ENCODE measurements around the gene MARCHF6.
A peak's percentile ranks its signal among the peaks of the same experiment; 100 is the strongest.

Gene MARCHF6

GRCh38 chr5:10351199-10351905 lies 2.1 kb upstream of the MARCHF6 start:
- Histone ChIP-seq H3K4me1 (ENCODE audit: control insufficient read depth, low read depth, low read length) (peaks cover 6% of the 10 kb centered on the region), H3K18ac (ENCODE audit: low read length) (no peak overlapping the region), H4K8ac (ENCODE audit: low read depth, low read length) (no peak overlapping the region), H2BK5ac (ENCODE audit: low read length) (no peak overlapping the region), H2BK120ac (ENCODE audit: low read depth, low read length) (no peak overlapping the region), H3K79me2 (ENCODE audit: control insufficient read depth, insufficient read depth, low read length) (peaks cover 12% of the 10 kb centered on the region), H4K5ac (ENCODE audit: low read length) (no peak overlapping the region), H3K27me3 (ENCODE audit: insufficient read depth, low read length, poor library complexity) (no peaks in the 10 kb centered on the region), H3K56ac (ENCODE audit: low read length) (no peak overlapping the region), H3K23ac (ENCODE audit: low read length) (no peak overlapping the region), H3K27ac (ENCODE audit: low read depth, low read length) (no peak overlapping the region), H3K4ac (ENCODE audit: low read depth, low read length) (no peak overlapping the region), H3K4me2 (ENCODE audit: low read length) (no peak overlapping the region), H2AK5ac (ENCODE audit: low read length) (no peak overlapping the region), H3K9ac (ENCODE audit: low read length) (no peak overlapping the region), H3K4me3 (ENCODE audit: low read length) (no peak overlapping the region), H3K79me1 (ENCODE audit: low read length) (no peaks in the 10 kb centered on the region), H2BK15ac (replicated peaks; ENCODE audit: low read depth) (no peak overlapping the region), H3K36me3 (ENCODE audit: control insufficient read depth, insufficient read depth, low read length) (no peaks in the 10 kb centered on the region)
- no CpG with 5 or more reads among the region's 6 CpGs for WGBS (ENCODE audit: extremely low coverage, insufficient coverage, low lambda C conversion rate)
- peak; percentile 71 for DNase-seq

DNA sequence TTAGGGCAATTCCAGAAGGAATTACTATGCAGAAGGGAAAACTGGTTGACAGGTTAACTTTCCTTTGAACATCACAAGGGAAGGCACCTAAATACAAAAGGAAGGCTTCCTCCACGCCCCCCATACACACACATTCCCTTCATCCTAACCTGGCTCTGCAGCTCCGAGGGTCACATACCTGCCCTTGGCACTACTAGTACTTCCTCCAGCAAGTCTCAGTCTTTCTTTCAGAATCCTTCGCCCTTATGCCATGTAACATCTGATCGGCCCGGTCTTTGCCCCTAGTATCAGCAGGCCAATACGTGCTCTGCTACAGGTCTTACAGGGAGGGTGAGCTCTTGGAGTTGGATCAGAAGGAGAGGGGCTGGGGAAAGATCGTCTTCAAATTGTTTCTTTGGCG lies 1.6 kb upstream of the MARCHF6 start:
- Histone ChIP-seq H3K36me3 (ENCODE audit: control insufficient read depth, insufficient read depth, low read length) (no peaks in the 10 kb centered on the region), H3K56ac (ENCODE audit: low read length) (peak overlapping the region; percentile 51), H3K79me2 (ENCODE audit: control insufficient read depth, insufficient read depth, low read length) (peaks cover 16% of the 10 kb centered on the region)

DNA sequence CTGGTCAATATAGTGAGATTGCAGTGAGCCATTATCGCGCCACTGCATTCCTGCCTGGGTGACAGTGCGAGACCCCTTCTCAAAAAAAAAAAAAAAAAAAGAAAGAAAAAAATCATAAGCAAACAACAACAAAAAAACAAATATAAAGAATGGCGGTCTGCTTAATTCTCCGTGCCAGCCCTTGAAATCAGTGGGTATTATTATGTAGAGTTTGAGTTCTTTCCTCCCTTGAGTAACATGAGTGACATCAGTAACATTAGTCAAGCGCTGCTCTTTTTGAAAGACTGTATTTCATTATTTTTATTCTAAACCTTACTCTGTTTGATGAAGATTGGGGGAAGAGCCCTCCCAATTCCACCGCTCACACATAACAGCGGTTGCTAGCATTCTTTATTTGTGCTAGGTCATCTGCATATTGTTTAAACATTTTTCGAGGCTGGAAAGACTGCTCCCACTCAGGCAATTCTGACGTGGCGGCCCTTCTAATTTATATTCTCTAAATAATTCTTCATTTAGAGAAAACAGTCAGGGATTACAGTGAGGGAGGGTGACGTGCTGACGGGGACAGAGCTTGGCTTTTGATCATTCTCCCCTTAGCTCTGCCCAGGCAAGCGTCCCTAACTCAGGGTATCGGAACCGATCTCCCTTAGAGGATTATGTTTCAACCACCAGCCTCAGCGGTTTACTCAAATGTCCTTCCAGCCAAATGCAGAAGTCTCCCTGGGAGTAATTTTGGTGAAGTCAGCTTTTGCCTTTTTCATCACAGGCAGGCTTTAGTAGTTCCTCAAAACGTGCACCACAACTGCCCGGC lies 860 bp upstream of the MARCHF6 start:
- Histone ChIP-seq H3K9ac (ENCODE audit: low read length) (peak overlapping the region; percentile 93), H3K56ac (ENCODE audit: low read length) (peak overlapping the region; percentile 97), H3K27me3 (ENCODE audit: insufficient read depth, low read length, poor library complexity) (no peaks in the 10 kb centered on the region), H2AK5ac (ENCODE audit: low read length) (no peak overlapping the region), H3K4ac (ENCODE audit: low read depth, low read length) (peak overlapping the region; percentile 88), H3K4me3 (ENCODE audit: low read length) (peak overlapping the region; percentile 88), H3K4me1 (ENCODE audit: control insufficient read depth, low read depth, low read length) (peaks cover 7% of the 10 kb centered on the region), H3K79me1 (ENCODE audit: low read length) (peaks cover 1% of the 10 kb centered on the region), H2BK5ac (ENCODE audit: low read length) (peak overlapping the region; percentile 31), H3K18ac (ENCODE audit: low read length) (peak overlapping the region; percentile 70), H3K23ac (ENCODE audit: low read length) (peak overlapping the region; percentile 48), H3K4me2 (ENCODE audit: low read length) (peak overlapping the region; percentile 89), H4K5ac (ENCODE audit: low read length) (no peak overlapping the region), H4K8ac (ENCODE audit: low read depth, low read length) (no peak overlapping the region), H3K36me3 (ENCODE audit: control insufficient read depth, insufficient read depth, low read length) (no peaks in the 10 kb centered on the region), H3K27ac (ENCODE audit: low read depth, low read length) (peak overlapping the region; percentile 97), H3K79me2 (ENCODE audit: control insufficient read depth, insufficient read depth, low read length) (peaks cover 17% of the 10 kb centered on the region), H2BK15ac (replicated peaks; ENCODE audit: low read depth) (no peak overlapping the region), H2BK120ac (ENCODE audit: low read depth, low read length) (no peak overlapping the region)
- DNase-seq = peak; percentile 75
- no CpG with 5 or more reads among the region's 19 CpGs for WGBS (ENCODE audit: extremely low coverage, insufficient coverage, low lambda C conversion rate)

More for the DNA sequence above, 1.6 kb upstream of the MARCHF6 start:
- Histone ChIP-seq H3K27ac (ENCODE audit: low read depth, low read length) (no peak overlapping the region), H3K79me1 (ENCODE audit: low read length) (no peaks in the 10 kb centered on the region), H3K9ac (ENCODE audit: low read length) (peak overlapping the region; percentile 15), H2BK15ac (replicated peaks; ENCODE audit: low read depth) (no peak overlapping the region), H3K4me2 (ENCODE audit: low read length) (no peak overlapping the region), H3K18ac (ENCODE audit: low read length) (no peak overlapping the region), H2BK5ac (ENCODE audit: low read length) (no peak overlapping the region), H2BK120ac (ENCODE audit: low read depth, low read length) (no peak overlapping the region), H3K4me1 (ENCODE audit: control insufficient read depth, low read depth, low read length) (peaks cover 6% of the 10 kb centered on the region), H4K8ac (ENCODE audit: low read depth, low read length) (no peak overlapping the region), H3K23ac (ENCODE audit: low read length) (no peak overlapping the region), H3K4ac (ENCODE audit: low read depth, low read length) (no peak overlapping the region), H4K5ac (ENCODE audit: low read length) (no peak overlapping the region), H3K4me3 (ENCODE audit: low read length) (no peak overlapping the region), H2AK5ac (ENCODE audit: low read length) (no peak overlapping the region), H3K27me3 (ENCODE audit: insufficient read depth, low read length, poor library complexity) (no peaks in the 10 kb centered on the region)
- no CpG with 5 or more reads among the region's 8 CpGs for WGBS (ENCODE audit: extremely low coverage, insufficient coverage, low lambda C conversion rate)
- no peak for DNase-seq

DNA sequence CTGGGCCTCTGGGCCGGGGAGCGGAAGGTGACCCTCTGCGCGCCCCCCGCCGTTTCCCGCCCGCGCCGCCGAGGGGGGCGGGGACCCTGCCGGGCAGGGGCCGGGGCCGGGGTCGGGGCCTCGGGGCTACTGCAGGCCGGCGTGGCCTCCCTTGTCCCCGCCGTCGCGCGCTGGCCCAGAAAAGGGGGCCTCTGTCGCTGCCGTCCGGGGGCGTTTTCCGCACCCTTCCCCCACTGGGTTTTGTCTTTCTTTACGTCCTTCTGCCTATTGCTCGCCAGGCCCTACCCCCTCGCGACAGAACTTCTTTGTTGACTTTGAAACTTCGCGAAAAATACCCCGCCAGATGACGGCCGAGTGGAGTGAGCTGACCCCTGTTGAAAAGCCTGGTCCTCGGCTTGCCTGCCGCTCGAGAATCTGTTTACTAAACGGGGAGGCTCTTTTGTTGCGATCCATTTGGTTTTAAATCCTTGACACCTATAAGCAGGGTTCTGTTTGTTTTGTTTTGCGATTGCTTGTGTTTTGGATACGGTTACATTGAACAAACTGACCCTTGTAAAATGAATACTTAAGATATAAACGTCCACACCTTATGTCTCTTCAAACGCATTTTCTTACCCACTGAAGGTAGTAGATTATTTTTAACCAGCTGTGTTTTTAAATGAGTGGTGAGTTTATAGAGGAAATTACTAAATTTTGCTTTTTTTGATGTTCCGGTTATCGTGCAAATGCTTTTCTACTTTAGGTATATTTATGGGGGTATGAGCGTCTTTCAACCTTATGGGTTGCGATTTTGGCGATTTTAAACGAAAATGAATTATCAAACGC lies 765 bp downstream of the MARCHF6 start:
- Histone ChIP-seq H2BK120ac (ENCODE audit: low read depth, low read length) (no peak overlapping the region), H3K4me3 (ENCODE audit: low read length) (peak overlapping the region; percentile 80), H3K56ac (ENCODE audit: low read length) (peak overlapping the region; percentile 77), H3K79me1 (ENCODE audit: low read length) (peaks cover 8% of the 10 kb centered on the region), H2AK5ac (ENCODE audit: low read length) (no peak overlapping the region), H3K9ac (ENCODE audit: low read length) (peak overlapping the region; percentile 83), H3K18ac (ENCODE audit: low read length) (peak overlapping the region; percentile 69), H4K5ac (ENCODE audit: low read length) (no peak overlapping the region), H3K4ac (ENCODE audit: low read depth, low read length) (peak overlapping the region; percentile 22), H2BK15ac (replicated peaks; ENCODE audit: low read depth) (no peak overlapping the region), H3K36me3 (ENCODE audit: control insufficient read depth, insufficient read depth, low read length) (no peaks in the 10 kb centered on the region), H4K8ac (ENCODE audit: low read depth, low read length) (no peak overlapping the region), H3K79me2 (ENCODE audit: control insufficient read depth, insufficient read depth, low read length) (peaks cover 26% of the 10 kb centered on the region), H3K4me2 (ENCODE audit: low read length) (peak overlapping the region; percentile 14), H3K27ac (ENCODE audit: low read depth, low read length) (peak overlapping the region; percentile 93), H3K23ac (ENCODE audit: low read length) (no peak overlapping the region), H3K27me3 (ENCODE audit: insufficient read depth, low read length, poor library complexity) (no peaks in the 10 kb centered on the region), H2BK5ac (ENCODE audit: low read length) (peak overlapping the region; percentile 43), H3K4me1 (ENCODE audit: control insufficient read depth, low read depth, low read length) (peaks cover 10% of the 10 kb centered on the region)
- no CpG with 5 or more reads among the region's 54 CpGs for WGBS (ENCODE audit: extremely low coverage, insufficient coverage, low lambda C conversion rate)
- peak; percentile 84 for DNase-seq

DNA sequence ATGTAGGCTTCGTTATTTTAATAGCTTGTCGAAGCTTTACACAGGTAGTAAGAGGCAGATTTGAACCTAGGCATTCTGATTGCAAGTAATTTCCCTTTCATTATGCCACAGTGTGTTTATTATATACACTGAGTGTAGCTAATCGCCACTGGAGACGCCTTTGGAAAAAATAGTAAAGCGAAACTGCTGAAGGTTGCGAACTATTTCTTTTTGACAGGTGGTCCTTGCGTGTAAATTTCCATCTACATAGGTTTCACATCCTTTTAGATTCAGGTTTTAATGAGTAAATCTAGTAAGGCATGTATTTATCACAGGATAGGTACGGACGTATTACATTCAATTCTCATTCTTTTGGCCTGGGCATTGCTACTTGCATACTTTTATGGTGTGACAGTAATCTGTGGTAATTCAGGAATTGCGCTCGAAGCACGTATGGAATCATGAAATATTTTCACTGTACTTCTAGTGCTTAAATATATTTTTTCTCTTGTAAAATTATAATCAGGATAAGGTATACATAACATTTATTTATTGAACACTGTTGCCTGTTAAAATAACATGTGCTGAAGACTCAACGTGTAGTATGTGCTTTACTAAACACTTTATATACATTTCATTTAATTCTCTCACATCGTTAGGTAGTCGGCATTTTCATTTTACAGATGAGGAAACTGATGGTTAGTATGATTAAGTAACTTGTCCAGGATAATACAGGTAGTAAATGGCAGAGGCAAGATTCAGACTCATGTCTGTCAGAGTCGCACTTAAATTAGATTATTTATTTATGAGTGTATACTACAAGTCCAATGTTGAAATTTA lies 1.8 kb downstream of the MARCHF6 start:
- Histone ChIP-seq H2BK5ac (ENCODE audit: low read length) (no peak overlapping the region), H2BK120ac (ENCODE audit: low read depth, low read length) (no peak overlapping the region), H2AK5ac (ENCODE audit: low read length) (no peak overlapping the region), H3K56ac (ENCODE audit: low read length) (peak overlapping the region; percentile 53), H4K8ac (ENCODE audit: low read depth, low read length) (no peak overlapping the region), H4K5ac (ENCODE audit: low read length) (no peak overlapping the region), H3K18ac (ENCODE audit: low read length) (no peak overlapping the region), H3K27me3 (ENCODE audit: insufficient read depth, low read length, poor library complexity) (no peaks in the 10 kb centered on the region), H3K79me1 (ENCODE audit: low read length) (peaks cover 8% of the 10 kb centered on the region), H3K9ac (ENCODE audit: low read length) (peak overlapping the region; percentile 83), H3K27ac (ENCODE audit: low read depth, low read length) (no peak overlapping the region), H3K23ac (ENCODE audit: low read length) (no peak overlapping the region), H3K4me1 (ENCODE audit: control insufficient read depth, low read depth, low read length) (peaks cover 10% of the 10 kb centered on the region), H3K36me3 (ENCODE audit: control insufficient read depth, insufficient read depth, low read length) (no peaks in the 10 kb centered on the region), H2BK15ac (replicated peaks; ENCODE audit: low read depth) (no peak overlapping the region), H3K4me3 (ENCODE audit: low read length) (no peak overlapping the region), H3K79me2 (ENCODE audit: control insufficient read depth, insufficient read depth, low read length) (peaks cover 33% of the 10 kb centered on the region), H3K4me2 (ENCODE audit: low read length) (peak overlapping the region; percentile 35), H3K4ac (ENCODE audit: low read depth, low read length) (no peak overlapping the region)
- DNase-seq = no peak
- WGBS (ENCODE audit: extremely low coverage, insufficient coverage, low lambda C conversion rate) = no CpG with 5 or more reads among the region's 16 CpGs

All from mesendoderm (in vitro differentiated cells).